ENCODE data around the gene MYO5A. TPM values are rescaled to one million over a fixed set of nuclear protein-coding genes. Genes with fewer than 3 reads are reported as not detected.

Gene MYO5A
- total RNA-seq, 1 experiment from 2014 or later: 61.1 TPM

DNA sequence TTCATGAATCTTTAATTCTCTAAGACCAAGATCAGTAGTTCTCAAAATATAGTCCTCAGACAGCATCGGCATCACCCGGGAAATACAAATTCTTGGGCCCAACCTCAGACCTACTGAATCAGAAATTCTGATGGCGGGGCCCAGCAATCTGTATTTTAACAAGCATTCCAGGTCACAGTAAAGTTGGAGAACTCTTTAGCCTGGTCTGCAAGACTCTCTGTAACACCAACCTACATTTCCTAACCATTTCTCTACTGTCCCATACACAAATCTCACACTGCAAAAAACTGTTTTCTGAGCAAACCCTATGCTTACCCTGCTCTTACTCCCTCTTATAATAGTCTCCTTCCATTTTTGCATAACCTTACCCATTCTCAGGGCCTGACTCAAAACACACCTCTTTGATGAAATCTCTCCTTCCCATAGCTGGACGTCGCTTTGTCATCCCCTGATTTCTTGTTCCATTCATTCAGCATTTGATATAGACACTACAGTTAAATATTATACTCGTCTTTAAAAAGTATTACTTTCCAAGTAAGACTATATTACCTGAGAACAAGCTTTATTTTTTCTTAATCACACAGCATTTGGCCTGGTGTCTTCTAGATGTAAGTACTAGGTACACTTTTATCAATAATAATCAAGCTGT, 149.8 kb downstream of the MYO5A start:
- no peaks in the 10 kb centered on the region for H3K27me3 ChIP-seq (ENCODE audit: control insufficient read depth, insufficient read depth, low read length)
- no peaks in the 10 kb centered on the region for H3K9me3 ChIP-seq (ENCODE audit: control insufficient read depth, insufficient read depth, low read depth, low read length)
- no peaks in the 10 kb centered on the region for H3K4me1 ChIP-seq (ENCODE audit: control insufficient read depth, insufficient read depth, low read length)
- no peak for DNase-seq (ENCODE audit: low read depth, low spot score)
- TF ChIP-seq TCF7L2 (IDR thresholded peaks at IDR 0.05; ENCODE audit: low read depth, low read length) (no peak), POLR2AphosphoS5 (IDR thresholded peaks at IDR 0.05; ENCODE audit: low read depth, low read length) (no peak), SIN3A (IDR thresholded peaks at IDR 0.05; ENCODE audit: borderline replicate concordance, insufficient read depth, low read depth, low read length) (no peak)
- TF ChIP-seq, protein P1, sequence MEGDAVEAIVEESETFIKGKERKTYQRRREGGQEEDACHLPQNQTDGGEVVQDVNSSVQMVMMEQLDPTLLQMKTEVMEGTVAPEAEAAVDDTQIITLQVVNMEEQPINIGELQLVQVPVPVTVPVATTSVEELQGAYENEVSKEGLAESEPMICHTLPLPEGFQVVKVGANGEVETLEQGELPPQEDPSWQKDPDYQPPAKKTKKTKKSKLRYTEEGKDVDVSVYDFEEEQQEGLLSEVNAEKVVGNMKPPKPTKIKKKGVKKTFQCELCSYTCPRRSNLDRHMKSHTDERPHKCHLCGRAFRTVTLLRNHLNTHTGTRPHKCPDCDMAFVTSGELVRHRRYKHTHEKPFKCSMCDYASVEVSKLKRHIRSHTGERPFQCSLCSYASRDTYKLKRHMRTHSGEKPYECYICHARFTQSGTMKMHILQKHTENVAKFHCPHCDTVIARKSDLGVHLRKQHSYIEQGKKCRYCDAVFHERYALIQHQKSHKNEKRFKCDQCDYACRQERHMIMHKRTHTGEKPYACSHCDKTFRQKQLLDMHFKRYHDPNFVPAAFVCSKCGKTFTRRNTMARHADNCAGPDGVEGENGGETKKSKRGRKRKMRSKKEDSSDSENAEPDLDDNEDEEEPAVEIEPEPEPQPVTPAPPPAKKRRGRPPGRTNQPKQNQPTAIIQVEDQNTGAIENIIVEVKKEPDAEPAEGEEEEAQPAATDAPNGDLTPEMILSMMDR (IDR thresholded peaks at IDR 0.05): no peak
- TF ChIP-seq, protein P2, sequence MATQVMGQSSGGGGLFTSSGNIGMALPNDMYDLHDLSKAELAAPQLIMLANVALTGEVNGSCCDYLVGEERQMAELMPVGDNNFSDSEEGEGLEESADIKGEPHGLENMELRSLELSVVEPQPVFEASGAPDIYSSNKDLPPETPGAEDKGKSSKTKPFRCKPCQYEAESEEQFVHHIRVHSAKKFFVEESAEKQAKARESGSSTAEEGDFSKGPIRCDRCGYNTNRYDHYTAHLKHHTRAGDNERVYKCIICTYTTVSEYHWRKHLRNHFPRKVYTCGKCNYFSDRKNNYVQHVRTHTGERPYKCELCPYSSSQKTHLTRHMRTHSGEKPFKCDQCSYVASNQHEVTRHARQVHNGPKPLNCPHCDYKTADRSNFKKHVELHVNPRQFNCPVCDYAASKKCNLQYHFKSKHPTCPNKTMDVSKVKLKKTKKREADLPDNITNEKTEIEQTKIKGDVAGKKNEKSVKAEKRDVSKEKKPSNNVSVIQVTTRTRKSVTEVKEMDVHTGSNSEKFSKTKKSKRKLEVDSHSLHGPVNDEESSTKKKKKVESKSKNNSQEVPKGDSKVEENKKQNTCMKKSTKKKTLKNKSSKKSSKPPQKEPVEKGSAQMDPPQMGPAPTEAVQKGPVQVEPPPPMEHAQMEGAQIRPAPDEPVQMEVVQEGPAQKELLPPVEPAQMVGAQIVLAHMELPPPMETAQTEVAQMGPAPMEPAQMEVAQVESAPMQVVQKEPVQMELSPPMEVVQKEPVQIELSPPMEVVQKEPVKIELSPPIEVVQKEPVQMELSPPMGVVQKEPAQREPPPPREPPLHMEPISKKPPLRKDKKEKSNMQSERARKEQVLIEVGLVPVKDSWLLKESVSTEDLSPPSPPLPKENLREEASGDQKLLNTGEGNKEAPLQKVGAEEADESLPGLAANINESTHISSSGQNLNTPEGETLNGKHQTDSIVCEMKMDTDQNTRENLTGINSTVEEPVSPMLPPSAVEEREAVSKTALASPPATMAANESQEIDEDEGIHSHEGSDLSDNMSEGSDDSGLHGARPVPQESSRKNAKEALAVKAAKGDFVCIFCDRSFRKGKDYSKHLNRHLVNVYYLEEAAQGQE (IDR thresholded peaks at IDR 0.05; ENCODE audit: insufficient read depth in 1 of 2, low read depth in 2 of 2, low read length in 1 of 2): no peak
- intact Hi-C loops (cut with micrococcal nuclease; ENCODE audit: unreplicated experiment) (no loop called here), in situ Hi-C loops (cut with HindIII; ENCODE audit: low pct_unique_long_range_greater_than_20kb, low sequenced_read_pairs) (no loop called here)
- H3K36me3 ChIP-seq (ENCODE audit: control insufficient read depth, insufficient read depth, low read length): peaks cover 15% of the 10 kb centered on the region
- POLR2A ChIA-PET: interaction anchor here (0.6 kb wide), 1 partner anchor 70 kb away, joined by 4 read pairs; no protein-coding TSS in a partner anchor
- H3K27ac ChIP-seq (ENCODE audit: low read length): no peak overlapping the region
- no TSS peak for BruUV-seq (replicated peaks)
- H3K4me3 ChIP-seq (ENCODE audit: low read depth in 2 of 2, low read length in 2 of 2): no peak overlapping the region
- no peak for ATAC-seq
- CTCF ChIA-PET: no interaction called here

- ATAC-seq (no peak), DNase-seq (ENCODE audit: low read depth, low spot score) (no peak)
- Histone ChIP-seq H3K9me3 (ENCODE audit: control insufficient read depth, insufficient read depth, low read depth, low read length) (no peaks in the 10 kb centered on the region), H3K4me3 (ENCODE audit: low read depth in 2 of 2, low read length in 2 of 2) (no peak overlapping the region), H3K36me3 (ENCODE audit: control insufficient read depth, insufficient read depth, low read length) (peaks cover 3% of the 10 kb centered on the region), H3K4me1 (ENCODE audit: control insufficient read depth, insufficient read depth, low read length) (no peaks in the 10 kb centered on the region; the same call in 1 of the 2 replicates), H3K27ac (ENCODE audit: low read length) (no peak overlapping the region), H3K27me3 (ENCODE audit: control insufficient read depth, insufficient read depth, low read length) (no peaks in the 10 kb centered on the region)
- ChIA-PET CTCF (no interaction called here), POLR2A (no interaction called here)
- BruUV-seq (replicated peaks): no TSS peak
- in situ Hi-C loops (cut with HindIII; ENCODE audit: low pct_unique_long_range_greater_than_20kb, low sequenced_read_pairs) (no loop called here), intact Hi-C loops (cut with micrococcal nuclease; ENCODE audit: unreplicated experiment) (no loop called here)
- TF ChIP-seq SIN3A (IDR thresholded peaks at IDR 0.05; ENCODE audit: borderline replicate concordance, insufficient read depth, low read depth, low read length) (no peak), TCF7L2 (IDR thresholded peaks at IDR 0.05; ENCODE audit: low read depth, low read length) (no peak), POLR2AphosphoS5 (IDR thresholded peaks at IDR 0.05; ENCODE audit: low read depth, low read length) (no peak)
- TF ChIP-seq, protein P2 (IDR thresholded peaks at IDR 0.05; ENCODE audit: insufficient read depth in 1 of 2, low read depth in 2 of 2, low read length in 1 of 2): no peak
- TF ChIP-seq, protein P1 (IDR thresholded peaks at IDR 0.05): no peak
Observed at GRCh38 chr15:52370010-52370409, 158.7 kb downstream of the MYO5A start.
